Activated CD4-positive, alpha-beta T cell treated with anti-CD3 and anti-CD28 coated beads, Interleukin-2, Interleukin-6, amounts not matched to agents 100 ng/mL and 50 ng/mL, durations not matched to agents 16 hours and 8 hours (primary cell): Measurements from ENCODE around the gene PWP1.
"Not testable (repeated sequence)": the region's sequence is repeated elsewhere in the genome, so short reads cannot be mapped to it uniquely, and the experiment has no call there.

Source experiments
- DNase-seq: peaks from one replicate; pipeline ENCODE4 v3.0.0-alpha.2; 2020

The PWP1 gene

DNA sequence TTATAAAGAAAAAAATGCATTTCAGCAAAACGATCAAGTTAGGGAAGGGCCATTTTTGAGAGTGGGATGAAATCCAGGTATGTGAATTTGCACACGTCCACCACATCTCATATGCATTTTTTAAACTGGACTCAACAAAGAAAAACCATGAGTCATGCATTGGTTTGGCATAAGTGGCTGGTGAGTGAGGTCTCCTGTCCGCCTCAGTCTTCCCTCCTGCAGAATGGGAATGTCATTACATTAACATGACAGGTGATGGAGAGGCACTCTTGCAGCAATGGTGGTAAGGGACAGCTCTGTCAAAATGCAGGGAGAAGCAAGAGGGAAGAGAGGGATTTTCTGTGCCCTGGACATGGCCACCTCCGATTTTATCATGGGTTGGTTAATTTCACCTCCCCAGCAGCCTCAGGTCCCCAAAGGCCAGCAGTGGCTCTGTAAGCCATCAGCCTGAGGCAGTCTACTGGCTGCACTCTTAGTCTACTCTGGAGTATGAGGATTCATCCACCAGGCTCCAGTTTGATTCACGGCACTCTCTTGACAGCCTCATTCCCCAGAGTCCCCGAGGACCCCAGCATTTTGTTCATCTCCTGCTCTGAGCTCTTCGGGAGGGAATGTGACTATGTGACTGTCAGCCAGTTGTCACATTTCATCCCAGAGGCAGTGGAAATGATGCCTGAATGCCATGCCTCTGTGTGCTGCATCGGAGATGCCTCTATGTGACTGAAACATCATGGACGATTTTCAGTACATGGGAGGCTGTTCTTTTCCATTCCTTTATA is 17.1 kb upstream of the PWP1 start:
- DNase-seq = no peak

GRCh38 chr12:107669946-107670345 is 15.7 kb upstream of the PWP1 start:
- DNase-seq = no peak

- DNase-seq = peak; percentile 61
Measured at GRCh38 chr12:107670999-107671643, 14.5 kb upstream of the PWP1 start.

- no peak for DNase-seq
Measured at GRCh38 chr12:107677671-107678070, 7.9 kb upstream of the PWP1 start.

DNA sequence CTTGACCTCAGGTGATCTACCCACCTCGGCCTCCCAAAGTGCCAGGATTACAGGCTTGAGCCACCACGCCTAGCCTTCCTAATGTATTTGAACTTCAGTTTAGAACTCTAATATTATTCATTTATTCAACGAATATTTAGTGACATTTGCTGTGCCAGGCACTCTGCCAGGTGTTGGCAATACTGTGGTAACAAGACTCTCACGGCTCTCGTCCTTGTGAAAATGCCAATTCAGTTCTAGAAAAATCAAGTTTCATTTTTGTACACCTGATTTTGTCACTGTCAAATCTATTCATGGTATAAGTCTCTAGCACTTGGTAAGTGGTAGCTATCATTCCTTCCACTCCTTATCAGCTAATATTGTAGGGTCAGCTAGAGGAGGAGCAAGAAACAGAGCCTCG is 6.3 kb upstream of the PWP1 start:
- no peak for DNase-seq

DNA sequence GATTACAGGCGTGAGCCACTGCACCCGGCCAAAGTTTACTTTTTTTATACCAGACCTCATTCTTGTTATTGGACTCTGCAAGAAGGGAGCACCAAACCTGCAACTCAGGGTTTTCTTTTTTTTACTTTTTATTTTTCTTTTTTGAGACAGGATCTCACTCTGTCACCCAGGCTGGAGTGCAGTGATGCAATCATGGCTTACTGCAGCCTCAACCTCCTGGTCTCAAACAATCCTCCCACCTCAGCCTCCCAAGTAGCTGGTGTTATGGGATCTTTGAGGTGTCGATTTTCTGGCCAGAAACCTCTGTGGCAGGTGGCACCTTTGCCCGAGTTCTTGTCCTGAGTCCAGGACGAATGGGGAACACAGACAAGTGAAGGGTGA is 4.2 kb upstream of the PWP1 start:
- no peak for DNase-seq

DNA sequence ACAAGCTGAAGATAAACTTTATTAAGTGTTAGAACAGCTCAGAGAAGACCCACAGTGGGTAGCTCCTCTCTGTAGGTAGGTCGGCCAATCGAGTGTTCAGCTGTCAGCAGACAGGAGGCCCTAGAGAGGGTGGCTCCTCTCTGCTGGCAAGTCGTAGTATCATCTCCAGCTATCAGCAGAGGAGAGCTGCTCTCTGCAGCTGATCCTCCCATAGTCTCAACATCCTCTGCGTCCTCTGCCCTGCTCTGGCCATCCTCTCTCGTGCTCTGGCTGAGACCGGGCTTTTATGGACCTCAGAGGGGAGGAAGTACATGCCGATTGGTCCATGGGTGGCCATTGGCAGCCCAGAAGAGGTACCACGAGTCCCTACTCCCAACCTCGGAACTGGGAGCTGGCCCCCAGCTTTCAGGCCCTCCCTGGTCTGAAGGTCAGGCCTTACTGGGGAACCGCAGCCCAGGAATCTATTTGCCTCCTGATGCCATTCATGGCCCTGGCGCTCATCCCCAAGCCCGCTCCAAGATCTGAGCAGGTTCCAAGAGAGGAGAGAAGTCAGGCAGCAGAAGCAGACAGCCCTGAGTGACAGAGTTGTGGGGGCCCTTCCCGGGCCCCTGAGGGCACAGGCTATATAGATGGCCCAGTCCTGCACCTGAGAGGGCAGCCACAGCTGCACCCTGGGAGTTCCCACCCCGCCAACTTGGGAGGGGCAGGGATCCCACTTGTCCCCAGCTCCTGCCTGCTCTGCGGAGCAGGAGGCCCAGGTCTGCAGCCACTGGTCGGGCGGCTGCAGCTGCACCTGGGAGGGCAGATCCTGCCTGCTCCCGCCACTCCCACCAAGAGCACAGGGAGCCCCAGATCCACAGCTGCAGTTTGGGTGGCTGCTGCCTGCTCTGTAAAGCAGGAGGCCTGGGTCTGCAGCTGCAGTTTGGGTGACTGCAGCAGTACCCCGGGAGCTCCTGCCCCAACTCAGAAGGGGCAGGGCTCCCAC is 3.5 kb upstream of the PWP1 start:
- DNase-seq = no peak

DNA sequence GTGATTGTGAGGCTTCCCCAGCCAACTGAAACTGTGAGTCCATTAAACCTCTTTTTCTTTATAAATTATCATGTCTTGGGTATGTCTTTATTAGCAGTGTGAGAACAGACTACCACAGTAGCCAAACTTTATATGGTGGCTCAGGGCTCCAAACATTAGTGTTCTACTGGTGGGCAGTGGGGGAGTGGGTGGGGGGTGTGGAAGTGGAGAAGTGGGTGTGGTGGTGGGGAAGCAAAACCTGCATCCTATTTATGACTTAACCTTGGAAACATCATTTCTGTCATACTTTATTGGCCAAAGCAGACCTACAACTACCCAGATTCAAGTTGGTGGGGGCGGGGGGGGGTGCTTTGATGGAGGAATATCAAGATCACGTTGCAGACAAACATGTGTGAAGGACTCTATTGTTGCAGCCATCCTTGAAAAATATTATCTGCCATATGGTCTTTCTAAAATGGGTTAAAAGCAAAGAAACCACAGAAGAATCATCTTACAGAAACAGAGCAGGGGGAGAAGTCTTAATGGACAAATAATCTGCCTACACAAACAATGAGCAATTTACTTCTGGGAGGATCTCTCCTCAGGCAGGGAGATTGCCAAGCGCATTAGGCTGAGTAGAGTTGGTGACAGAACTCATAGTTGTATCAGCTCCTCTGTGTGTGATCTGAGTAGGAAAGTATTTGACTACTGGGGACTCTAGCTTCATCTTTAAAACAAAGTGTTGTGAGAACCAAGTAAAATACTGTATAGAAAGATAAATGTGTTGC is 1.4 kb upstream of the PWP1 start:
- DNase-seq = no peak

GRCh38 chr12:107684990-107685359 is 624 bp upstream of the PWP1 start:
- DNase-seq = peak; percentile 21

- peak; percentile 8 for DNase-seq
Measured at GRCh38 chr12:107695772-107696171, 10.2 kb downstream of the PWP1 start.

- no peak for DNase-seq
Measured at GRCh38 chr12:107702106-107702505, 16.5 kb downstream of the PWP1 start.

GRCh38 chr12:107704041-107704440 is 18.4 kb downstream of the PWP1 start:
- DNase-seq = no peak

DNA sequence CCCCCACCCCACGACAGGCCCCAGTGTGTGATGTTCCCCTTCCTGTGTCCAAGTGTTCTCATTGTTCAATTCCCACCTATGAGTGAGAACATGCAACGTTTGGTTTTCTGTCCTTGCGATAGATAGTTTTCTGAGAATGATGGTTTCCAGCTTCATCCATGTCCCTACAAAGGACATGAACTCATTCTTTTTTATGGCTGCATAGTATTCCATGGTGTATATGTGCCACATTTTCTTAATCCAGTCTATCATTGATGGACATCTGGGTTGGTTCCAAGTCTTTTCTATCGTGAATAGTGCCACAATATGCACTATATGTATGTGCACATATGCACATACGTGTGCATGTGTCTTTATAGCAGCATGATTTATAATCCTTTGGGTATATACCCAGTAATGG is 19.9 kb downstream of the PWP1 start:
- not testable (repeated sequence) for DNase-seq

- no peak for DNase-seq
Measured at GRCh38 chr12:107715780-107716179, 30.2 kb downstream of the PWP1 start.

- peak; percentile 21 for DNase-seq
Measured at GRCh38 chr12:107718606-107719005, 33.0 kb downstream of the PWP1 start.

GRCh38 chr12:107727327-107727726 is 41.7 kb downstream of the PWP1 start:
- DNase-seq = not testable (repeated sequence)

GRCh38 chr12:107727742-107728141 is 42.1 kb downstream of the PWP1 start:
- not testable (repeated sequence) for DNase-seq

DNA sequence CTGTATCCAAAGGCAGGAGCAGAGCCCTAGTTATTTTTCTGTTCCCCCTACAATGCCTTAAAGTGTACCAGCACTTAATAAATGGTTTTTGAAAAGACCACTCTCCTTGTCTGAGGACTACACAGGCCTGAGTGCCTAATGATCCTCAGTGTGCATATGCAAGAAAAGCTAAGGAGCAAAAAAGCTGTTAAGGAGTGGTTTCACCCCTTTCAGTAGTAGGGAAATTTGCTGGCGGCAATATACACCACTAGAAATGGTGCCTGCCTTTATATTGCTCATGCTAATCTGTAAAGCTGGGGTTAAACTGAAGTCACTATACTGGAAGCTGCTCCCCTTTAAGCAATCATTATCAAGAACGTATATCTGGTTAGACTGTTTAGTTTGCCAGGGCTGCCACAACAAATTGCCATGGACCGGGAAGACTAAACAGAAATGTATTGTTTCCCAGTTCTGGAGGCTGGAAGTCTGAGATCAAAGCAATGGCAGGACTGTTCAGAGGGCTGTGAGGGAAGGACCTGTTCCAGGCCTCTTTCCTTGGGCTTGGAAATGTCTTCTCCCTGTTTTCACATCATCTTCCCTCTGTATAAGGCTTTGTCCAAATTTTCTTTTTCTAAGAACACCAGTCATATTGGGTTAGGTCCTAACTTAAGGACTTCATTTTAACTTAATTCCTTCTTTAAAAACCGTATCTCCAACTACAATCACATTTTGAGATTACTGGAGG is 45.2 kb downstream of the PWP1 start:
- DNase-seq = no peak

GRCh38 chr12:107731366-107731765 is 45.8 kb downstream of the PWP1 start:
- no peak for DNase-seq

GRCh38 chr12:107732365-107732764 is 46.8 kb downstream of the PWP1 start:
- no peak for DNase-seq

DNA sequence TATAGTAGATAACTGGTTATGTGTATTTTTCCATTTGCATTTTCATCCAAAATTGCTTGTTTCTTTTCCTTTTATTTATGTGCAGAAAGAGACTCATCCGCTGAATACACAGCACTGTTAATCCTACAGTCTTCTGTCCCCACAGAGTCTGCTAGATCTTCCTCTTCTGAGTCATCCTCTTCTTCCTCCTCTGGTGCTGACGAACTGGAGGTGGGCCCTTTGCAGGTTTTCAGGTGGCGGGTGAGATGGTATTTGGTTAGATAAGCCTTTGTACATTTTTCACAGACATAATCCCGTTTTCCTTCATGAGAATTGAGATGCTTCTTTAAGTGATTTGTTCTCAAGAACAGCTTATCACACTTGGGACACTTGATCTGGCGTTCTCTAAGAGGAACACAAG is 48.5 kb downstream of the PWP1 start:
- no peak for DNase-seq

DNA sequence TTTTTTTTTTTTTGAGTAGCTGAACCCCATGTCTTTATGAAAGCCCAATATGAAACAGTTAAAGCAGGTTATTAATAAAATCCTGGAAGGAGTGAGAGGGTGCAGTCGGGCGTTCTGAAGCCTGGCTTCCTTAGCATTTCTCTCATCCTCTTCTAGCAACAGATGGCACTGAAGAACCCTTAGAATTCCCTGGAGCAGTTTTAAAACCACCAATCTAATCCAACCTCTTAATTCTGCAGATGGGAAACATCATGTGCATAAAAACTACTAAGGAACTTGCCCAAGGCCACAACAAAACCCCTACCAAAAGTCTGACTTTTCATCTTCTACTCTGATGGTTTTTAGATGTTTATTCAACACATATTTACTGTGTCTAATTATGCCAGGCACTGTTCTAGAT is 50.2 kb downstream of the PWP1 start:
- DNase-seq = no peak
